HG03575 (cell line): Measurements from ENCODE around the gene GTPBP3.

ENCODE experiments used
- ATAC-seq: cut with Tn5 transposase; IDR thresholded peaks from one replicate; pipeline ENCODE4 v1.9.1; 2021; ENCODE audit not compliant: unreplicated experiment, insufficient number of reproducible peaks, low FRiP score; ENCODE audit errors: extremely low read depth

The GTPBP3 gene

GRCh38 chr19:17325881-17326594 lies 11.3 kb upstream of the GTPBP3 start:
- ATAC-seq: no peak

DNA sequence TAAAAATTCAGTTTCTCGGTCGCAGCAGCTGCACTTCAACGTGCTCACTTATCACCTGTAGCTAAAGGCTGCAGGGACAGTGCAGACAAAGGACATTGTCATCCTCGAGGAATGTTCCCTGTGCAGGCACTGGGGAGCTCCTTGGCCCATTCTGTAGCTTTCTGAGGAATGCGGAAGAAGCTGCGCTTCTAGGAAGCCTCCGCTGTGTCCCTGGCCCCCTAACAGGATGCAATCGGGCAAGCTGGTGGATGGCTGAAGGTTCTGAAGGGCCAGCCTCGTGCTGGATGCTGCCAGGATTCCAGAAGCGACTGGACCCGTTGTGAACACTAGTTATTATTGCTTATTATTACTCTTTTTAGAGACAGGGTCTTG lies 10.8 kb upstream of the GTPBP3 start:
- no peak for ATAC-seq

GRCh38 chr19:17327068-17327653 lies 10.2 kb upstream of the GTPBP3 start:
- no peak for ATAC-seq

GRCh38 chr19:17327654-17328516 lies 9.5 kb upstream of the GTPBP3 start:
- ATAC-seq: no peak

- ATAC-seq: no peak
Observed at GRCh38 chr19:17328517-17329365, 8.6 kb upstream of the GTPBP3 start.

DNA sequence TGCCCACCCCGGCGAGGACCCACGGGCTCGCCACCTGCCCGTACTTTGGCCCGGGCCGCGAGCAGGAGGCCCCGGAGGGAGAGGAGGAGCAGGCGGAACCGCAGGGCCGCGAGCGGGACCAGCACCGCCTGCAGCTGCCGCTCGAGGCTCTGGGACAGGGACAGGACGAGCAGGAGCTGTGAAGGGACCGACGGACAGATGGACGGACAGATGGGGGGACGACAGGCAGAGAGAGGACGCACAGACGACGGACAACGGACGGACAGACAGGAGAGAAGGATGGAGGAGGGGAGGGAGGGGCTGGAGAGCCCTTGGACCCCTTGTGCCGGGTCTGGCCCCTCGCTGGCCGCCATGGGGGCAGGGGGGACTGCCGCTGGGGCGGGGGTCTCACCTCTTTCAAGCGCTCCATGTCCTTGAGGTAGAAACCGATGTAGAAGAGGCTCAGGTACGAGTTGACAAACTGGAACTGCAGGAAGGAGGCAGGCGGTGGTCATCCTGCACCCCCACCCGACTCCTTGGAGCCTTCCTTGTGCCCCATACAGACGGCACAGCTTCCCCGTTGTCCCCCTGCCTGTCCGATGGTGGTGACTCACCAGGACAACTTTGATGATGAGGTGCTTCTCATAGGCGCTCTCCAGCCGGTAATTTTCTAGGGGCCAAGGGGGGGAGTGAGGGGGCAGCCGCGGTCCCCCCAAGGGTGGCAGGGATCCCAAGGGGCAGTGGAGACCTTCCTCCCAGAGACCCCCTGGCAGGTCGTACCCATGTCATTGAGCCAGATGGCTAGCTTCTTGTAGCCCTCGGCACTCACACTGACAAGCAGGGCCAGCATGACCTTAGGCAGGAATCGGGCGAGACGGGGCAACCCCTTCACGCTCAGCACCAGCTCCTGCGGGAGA lies 7.7 kb upstream of the GTPBP3 start:
- no peak for ATAC-seq

DNA sequence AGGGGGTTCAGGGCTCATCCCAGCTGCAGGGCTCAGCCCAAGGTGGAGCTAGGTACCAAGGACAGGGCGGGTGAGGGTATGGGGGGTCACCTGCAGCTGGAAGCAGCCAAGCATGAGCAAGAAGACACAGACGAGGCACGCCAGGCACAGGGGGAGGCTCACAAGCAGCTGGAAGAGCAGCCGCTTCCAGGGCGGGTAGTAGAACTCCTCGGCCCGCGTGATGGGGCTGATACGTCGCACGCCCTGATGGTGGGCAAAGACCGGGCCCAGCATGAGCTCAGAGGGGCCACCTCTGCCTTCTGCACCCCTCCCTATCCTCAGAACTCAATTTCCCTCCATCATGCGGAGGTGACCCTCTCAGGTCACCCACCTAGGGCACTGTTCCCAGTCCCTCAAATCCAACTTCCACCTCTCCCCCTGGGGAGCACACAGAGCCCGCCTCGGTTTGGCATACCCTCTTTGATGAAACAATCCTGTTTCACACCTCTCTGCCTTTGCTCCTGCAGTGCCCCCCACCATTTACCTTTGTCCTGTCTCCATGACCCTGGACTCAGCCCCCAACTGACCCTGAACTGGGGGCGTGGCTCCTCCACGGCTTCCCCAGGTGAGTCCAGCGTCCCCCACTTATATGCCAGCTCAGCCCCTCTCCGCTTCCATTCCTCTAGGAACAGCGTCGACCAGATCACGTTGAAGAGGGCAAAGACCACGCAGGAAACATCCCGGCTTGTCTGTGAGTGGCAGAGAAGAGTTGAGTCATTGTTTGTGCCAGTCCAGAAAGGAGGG lies 6.9 kb upstream of the GTPBP3 start:
- ATAC-seq: no peak

DNA sequence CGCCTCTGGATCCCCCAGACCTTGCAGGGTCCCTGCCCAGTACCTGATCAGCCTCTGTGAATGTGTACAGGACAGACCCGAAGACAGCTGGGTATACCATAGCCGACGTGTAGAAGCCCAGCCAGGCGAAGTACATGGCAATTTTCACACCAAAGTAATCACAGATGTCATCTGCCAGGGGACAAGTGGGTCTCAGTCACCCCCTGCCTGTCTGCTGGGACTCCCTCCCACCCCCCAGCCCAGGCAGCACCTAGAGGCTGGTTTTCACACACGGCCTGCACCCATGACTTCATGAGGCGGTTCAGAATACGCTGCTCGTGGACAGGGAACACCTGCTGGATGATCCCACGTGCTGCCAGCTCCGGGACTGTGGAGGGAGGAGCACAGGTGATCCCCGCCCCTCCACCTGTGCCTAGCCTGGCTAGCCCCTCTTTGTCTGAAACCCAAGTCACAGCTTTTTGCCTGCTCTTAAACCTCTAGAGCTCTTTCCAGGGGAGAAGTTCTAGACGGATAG lies 6.3 kb upstream of the GTPBP3 start:
- ATAC-seq: no peak

DNA sequence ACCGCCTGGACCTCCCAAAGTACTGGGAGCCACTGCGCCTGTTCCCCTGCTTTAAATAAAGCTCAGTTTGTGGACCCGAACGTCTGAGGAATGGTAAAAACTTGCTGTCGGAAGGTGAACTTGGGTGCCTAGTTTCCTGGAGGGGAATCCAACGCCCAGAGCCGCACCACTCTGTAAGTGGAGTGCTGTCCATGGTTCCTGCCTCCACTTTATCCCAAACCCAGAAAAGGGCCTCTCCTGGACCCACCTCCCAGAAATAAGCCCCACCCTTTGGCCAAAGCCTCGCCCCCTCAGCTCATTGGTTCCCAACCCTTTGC lies 5.0 kb upstream of the GTPBP3 start:
- ATAC-seq: no peak

DNA sequence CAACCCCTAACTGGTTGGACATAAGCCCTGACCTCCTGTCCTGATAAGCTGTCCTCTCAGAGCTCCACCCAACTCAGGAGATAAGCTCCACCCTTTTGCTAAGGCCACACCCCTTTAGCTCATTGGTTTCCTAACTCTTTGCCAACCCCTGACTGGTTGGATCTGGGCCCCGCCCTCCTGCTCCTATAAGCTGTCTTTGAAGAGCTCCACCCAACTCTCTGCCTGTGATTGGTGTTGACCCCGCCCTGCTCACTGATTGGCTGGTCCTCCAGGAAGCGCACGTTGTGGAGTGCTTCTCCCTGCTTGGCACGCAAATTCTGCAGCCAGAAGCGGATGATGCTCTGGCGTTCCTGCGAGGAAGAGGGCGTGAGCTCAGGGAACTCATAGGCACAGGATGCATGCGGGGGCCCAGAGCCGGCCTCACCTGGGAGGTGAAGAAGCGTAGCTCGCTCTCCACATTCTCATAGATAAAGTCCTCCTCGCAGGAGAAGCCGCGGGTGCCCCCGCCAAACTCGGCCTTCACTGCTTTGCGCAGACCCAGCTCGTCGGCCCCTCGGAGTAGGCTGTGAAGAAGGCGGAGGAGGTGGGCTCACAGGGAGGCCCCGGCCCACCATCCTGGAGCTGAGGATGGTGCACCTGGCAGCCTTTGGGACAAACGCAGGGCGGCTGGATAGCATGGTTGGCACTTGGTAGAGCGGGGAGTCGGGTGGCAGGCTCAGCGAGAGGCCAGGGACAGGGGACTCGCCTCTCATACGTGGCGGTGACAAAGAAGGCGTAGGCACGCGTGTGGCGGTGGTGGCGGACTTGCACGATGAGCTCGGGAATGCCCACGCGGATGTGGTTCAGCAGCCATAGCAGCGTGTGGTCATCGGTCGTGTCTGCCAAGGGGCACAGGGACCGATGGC lies 4.4 kb upstream of the GTPBP3 start:
- no peak for ATAC-seq

DNA sequence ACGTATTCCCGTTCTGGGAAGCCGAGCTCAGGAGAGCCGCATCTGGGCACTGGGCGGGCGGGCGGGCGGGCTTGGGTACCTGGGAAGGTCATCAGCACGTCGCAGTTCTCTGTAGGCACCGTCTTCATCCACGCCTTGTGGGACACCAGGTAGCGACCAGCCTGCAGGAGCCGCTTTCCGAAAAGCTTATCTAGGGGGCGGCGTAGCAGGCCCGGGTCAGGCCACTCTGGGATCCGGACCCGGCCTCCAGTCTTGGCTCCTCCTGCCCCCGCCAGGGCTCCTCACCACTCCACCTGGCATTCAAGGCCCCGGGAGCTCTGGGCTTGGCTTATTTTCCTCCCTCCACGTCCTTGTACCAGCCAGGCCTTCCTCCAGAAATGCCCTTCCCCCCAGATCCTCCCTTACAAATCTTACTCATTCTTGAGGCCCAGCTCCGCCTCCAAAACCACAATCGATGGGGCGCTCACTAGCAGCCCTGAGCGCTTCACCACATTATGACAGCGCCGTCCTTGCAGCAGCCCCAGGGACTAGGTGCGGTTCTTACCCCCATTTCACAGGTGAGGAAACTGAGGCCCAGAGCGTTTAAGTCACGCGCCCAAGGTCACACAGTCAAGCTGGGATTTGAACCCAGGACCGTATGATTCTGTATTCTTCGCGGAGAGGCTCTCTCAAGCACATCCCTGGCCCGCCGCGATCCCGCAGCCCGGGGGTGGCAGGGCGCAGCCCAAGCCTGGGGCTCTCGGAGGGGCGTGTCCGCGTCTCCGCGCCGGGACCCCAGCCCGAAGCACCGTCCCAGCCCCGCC lies 3.5 kb upstream of the GTPBP3 start:
- no peak for ATAC-seq

- no peak for ATAC-seq
Observed at GRCh38 chr19:17334414-17335409, 2.6 kb upstream of the GTPBP3 start, which contains the start of gene ANO8. TSS of gene ANO8 (minus strand) at chr19:17334855. CDS start at chr19:17334670, 185 bp downstream.

GRCh38 chr19:17335575-17335974 lies 1.8 kb upstream of the GTPBP3 start:
- no peak for ATAC-seq

DNA sequence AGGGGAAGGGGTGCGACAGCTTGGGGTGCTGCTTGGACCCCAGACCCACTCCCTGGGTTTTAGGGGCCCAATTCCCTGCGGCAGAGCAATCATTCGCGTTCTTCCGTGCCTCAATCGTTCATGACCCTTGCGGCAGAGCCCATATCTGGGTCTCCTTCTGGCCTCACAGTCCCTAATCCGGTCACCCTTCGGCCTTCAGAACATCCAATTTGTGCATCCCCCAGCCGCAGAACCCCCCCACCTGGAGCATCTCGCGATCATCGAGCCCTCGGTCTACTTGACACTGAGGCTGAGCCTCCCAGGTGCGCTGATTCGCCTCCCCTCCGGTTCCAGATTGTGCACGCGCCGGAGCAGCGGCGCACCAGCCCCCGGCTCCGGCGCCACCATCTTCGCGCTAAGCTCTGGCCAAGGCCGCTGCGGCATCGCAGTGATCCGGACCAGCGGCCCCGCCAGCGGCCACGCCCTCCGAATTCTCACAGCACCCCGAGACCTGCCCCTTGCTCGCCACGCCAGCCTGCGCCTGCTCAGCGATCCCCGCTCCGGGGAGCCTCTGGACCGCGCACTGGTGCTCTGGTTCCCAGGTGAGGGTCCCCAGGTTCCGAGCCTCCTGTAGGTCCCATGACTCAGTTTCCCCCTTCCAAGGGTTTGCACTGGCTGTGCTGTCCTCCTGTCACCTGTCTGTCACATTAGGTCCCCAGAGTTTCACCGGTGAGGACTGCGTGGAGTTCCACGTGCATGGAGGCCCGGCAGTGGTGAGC lies 501 bp downstream of the GTPBP3 start:
- no peak for ATAC-seq
